Stimulated activated naive CD4-positive, alpha-beta T cell treated with Interleukin-2 at 50 U/mL for 16 hours (primary cell): ENCODE results near the gene PRKCZ.

ENCODE experiments used
- DNase-seq: peaks from one replicate; lab custom pipeline; 2025; lab: John Stamatoyannopoulos, UW

PRKCZ gene

GRCh38 chr1:2046174-2046917 is 3.9 kb upstream of the PRKCZ start:
- DNase-seq: peak; percentile 30

- no peak for DNase-seq
These were observed 3.1 kb upstream of the PRKCZ start for GRCh38 chr1:2046953-2047748.

- DNase-seq: no peak
These were observed 2.2 kb upstream of the PRKCZ start for GRCh38 chr1:2047749-2048729.

- no peak for DNase-seq
These were observed 940 bp upstream of the PRKCZ start for GRCh38 chr1:2049225-2049717.

- DNase-seq: peak; percentile 55
These were observed 216 bp downstream of the PRKCZ start for GRCh38 chr1:2050461-2050792.

GRCh38 chr1:2050793-2051682 is 827 bp downstream of the PRKCZ start:
- DNase-seq: no peak

GRCh38 chr1:2052054-2052679 is 2.0 kb downstream of the PRKCZ start:
- no peak for DNase-seq

GRCh38 chr1:2052756-2053155 is 2.5 kb downstream of the PRKCZ start:
- no peak for DNase-seq

- DNase-seq: no peak
These were observed 3.0 kb downstream of the PRKCZ start for GRCh38 chr1:2053217-2053616.

GRCh38 chr1:2053784-2054376 is 3.7 kb downstream of the PRKCZ start:
- no peak for DNase-seq

GRCh38 chr1:2054560-2054959 is 4.3 kb downstream of the PRKCZ start:
- no peak for DNase-seq

- DNase-seq: no peak
These were observed 5.8 kb downstream of the PRKCZ start for GRCh38 chr1:2055911-2056575.

- no peak for DNase-seq
These were observed 6.9 kb downstream of the PRKCZ start for GRCh38 chr1:2056955-2057590.

- no peak for DNase-seq
These were observed 9.2 kb downstream of the PRKCZ start for GRCh38 chr1:2059290-2059953.

GRCh38 chr1:2060072-2060471 is 9.9 kb downstream of the PRKCZ start:
- no peak for DNase-seq

GRCh38 chr1:2060535-2060934 is 10.3 kb downstream of the PRKCZ start:
- DNase-seq: no peak

GRCh38 chr1:2061065-2061778 is 11.0 kb downstream of the PRKCZ start:
- no peak for DNase-seq

GRCh38 chr1:2065699-2066098 is 15.5 kb downstream of the PRKCZ start:
- no peak for DNase-seq
